GDM1 (cell line): ENCODE results near the gene VAT1L.

ENCODE experiments used
- DNase-seq: peaks from one replicate; lab custom pipeline; 2025; lab: John Stamatoyannopoulos, UW

VAT1L gene

DNA sequence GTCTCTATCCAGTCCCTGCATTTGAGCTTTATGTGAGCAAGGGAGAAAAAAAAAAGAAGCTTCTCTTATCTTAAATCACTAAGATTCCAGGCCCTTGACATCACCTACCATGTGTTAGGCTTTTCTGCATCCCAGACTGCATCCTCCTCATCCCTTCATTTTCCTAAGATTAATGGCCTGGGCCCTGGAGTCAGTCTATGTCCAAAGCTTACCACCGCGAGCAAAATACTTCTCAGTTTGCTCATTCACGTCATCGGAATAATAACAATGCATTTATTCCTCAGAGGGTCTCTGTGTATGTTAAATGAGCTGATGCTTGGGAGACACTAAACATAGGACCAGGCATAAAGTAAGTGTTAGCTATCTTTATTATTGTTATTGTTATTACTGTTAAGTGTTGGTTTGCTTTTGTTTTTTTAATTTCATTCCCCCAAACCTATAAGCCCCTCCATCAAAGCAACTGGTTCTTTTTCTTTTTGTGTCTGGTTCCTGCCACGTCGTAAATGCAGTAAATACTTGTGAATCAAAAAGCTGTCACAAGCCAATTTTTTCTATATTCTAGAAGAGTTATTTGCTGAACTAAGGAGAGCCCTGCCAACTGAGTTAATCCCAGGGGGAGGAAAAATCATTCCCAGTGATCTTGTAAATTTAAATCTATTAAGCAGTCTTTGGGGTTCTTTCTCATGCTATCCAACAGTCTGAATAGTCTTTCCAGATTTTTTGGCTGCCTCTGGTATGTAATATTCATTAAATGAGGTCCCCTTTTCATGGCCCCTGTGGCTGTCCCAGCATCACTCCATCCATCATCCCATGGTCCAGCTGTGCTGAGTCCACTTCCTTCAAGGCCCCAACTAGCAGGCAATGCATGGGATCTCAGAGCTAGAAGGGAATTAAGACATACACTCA, 46.5 kb downstream of the VAT1L start:
- DNase-seq, result no peak

DNA sequence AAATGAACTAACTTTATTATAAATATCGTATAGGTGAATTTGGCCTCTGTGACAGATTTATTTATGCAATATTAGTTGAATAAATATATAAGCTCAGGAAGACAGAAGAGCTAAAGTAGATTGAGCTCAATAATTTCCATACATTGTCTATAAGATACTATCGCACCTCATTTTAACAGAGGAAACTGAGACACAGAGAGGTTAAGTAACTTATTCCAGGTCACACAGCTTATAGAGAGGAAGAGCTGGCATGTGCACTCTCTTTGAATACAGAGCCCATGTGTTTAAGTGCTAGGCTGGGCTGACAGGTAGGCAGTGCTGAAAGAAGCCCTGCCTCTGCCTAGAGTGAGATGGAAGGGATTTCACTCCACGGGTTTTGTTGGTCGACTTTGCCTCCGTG, 48.4 kb downstream of the VAT1L start:
- DNase-seq, result no peak

DNA sequence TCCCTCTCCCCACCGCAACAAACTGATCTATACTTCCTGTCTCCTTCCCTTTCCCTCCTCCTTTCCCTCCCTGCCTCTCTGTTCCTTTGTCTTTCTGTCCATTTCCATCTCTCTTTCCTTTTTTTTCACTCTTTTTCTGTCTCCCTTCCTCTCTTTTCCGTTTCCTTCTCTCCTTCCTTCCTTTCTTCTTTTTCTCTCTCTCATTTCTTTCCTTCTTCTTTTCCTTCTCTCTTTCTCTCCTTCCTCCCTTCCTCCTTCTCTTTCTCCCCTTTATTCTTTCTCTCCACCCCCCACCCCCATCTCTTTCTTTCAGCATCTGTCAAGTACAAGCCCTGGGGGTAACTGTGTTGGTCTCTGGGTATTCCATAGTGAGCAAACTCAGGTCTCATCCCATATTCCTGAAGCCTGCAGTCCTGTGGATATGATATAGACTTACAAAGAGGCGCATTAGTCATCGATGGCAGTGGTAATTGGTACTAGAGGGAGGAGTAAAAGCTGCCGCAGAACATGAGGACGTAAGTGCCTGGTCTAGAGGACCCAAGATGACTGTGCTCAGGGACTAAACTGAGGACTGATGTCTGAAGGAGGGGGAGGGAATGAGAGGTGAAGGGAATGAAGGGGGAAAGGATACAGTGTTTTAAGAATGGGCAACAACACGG, 50.4 kb downstream of the VAT1L start:
- no peak for DNase-seq

DNA sequence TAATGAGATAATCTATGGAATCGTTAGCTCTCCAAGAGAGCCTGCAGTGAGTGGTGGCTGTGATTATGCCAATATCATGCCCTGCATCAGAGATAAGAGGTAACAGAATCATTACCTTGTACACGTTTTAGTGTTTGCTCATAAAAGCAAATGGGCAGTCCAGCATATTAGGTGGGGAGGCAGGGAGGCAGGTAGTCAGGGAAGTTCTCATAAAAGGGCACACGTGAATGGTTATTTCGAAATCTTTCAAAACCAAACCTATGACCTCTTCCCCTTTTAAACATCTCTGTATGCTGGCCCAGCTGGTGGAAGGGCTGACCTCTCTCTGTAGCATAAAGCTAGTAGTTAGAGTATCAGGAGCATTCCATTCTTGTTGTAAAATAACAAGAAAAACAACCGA, 51.7 kb downstream of the VAT1L start:
- no peak for DNase-seq

GRCh38 chr16:77840673-77841501, 52.5 kb downstream of the VAT1L start:
- no peak for DNase-seq

- no peak for DNase-seq
Measured at GRCh38 chr16:77841502-77841763, 53.1 kb downstream of the VAT1L start.

DNA sequence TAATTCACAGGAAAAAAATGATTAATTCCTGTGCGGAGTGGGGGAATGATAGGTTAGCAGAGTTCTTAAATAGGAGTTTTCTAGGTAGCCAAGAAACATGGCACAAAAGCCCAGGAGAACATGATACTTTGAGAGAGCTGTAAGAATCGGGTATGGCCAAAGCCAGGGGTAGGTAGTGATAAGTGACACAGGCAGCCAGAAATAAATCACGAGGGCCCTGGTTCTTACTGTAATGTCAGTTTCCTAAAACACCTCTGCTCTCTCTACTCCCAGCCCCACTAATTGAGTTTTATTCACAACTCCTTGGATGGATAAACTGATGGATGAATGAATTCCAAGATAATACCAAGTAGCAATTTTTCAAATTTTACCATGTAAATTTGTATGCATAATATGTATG, 54.1 kb downstream of the VAT1L start:
- DNase-seq, result no peak

DNA sequence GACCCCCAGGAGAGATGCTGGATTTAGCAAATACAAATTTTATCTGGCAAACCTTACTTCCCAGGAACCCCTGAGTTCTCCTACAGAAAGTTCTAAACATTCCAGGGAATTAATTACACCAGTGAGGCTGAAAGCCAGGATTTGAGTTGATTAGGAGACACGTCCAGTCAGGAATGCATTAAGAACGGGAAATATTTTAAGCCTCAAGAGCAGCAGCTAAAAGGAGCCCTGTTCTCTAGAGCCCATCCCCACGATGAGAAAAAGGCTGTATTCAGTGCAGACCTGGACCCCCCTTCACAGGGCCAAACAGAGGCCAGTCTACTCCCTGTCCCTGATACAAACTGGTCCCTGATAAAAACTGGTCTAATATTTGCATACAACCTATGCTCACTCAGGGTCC, 55.0 kb downstream of the VAT1L start:
- DNase-seq, result no peak

GRCh38 chr16:77844801-77845200, 56.4 kb downstream of the VAT1L start:
- DNase-seq, result no peak

- DNase-seq, result no peak
Measured at GRCh38 chr16:77849646-77850258, 61.4 kb downstream of the VAT1L start.

DNA sequence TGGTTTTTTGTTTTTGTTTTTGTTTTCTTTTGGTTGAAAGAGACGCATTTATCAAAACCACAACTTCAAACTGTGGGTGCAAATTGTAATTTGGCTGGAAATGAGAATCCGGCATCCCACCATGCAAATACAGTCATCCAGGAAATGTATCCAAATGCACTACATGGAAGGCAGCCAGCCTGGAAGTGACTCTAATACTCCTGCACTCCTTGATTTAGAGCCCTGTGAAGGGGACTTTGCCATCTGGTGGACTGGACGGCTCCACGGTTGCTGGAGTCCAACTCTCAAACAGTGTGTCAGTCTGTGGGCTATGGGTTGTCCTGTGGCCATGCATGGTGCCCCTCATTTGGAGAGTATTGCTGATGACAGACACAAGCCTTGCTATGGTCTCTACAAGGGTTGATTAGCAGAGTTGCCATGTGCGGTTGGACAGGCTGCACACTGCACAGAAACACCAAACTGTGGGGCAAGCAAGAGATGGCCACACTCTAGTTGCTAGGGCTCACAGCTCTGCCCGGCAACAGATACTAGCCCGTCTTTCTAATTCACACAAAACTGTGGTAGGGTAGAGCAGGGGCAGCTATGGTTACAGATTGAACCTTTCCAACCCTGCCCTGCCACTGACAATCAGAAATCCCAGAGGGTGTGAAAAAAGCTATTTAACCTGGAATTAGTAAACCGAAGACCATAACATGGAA, 62.4 kb downstream of the VAT1L start:
- no peak for DNase-seq

DNA sequence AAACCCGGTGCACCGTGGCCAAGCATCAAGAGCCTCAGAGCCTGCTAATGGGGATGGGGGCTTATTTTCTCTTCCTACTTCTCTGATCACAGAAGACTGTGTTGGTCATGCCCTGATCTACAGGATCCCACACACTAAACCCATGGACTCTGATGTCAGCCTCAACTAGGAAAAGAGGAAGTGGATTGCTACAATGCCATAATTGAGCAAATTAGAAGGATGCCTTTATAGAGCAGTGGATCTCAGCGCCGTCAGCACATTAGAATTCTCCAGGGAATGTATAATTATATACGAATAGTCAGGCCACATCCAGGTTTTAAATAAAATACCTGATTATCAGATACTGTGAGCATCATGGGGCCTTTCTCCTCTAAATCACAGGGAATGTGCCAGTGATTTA, 64.8 kb downstream of the VAT1L start:
- DNase-seq, result no peak

DNA sequence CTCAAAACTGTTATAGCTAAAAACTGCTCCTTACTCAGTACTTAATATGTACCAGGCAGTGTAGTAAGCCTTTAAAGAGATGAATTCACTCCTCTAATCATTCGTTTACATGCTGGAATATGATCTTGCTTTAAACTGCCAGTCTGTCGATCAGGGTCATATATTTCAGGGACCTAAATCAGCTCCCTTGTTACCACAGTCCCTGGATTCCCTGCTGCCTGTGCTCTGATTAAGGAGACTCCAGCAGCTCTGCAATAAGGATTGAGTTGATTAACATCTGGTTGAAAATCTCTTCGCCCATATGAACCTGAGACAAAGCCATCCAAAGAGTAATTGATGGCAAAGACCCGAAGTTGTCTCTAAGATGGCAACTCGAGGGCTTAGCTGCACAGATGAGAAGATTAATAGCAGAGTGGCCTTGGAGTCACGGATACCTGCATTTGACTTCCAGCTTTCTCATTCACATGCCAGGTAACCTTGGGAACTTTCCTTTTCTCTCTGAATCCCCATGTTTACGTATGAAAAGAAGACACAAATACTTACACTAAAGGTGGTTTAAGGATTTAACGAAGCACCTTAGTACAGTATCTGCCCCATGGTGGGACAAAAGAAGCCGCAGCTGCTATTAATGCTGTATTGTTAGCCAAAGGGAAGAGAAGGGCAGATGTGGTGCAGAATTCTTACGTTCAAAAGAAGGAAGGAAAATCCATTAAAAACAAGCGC, 68.2 kb downstream of the VAT1L start:
- DNase-seq, result no peak

DNA sequence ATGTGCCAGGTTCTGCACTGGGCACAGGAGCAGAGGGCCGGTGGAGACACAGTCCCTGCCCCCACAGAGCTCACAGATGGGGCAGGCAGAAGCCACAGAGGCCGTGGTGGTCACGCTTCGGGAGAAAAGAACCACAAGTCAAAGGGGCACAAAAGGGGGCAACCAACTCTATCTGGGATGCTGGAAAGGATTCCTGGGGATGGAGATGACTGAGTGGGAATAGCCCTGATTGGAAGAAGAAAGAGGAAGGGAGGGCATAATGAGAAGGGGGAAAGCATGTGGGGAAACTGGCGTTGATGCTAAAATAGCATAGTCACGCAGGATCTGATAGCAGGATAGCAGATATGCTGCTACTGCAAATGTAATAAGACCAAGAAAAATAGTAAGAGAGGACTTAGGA, 69.7 kb downstream of the VAT1L start:
- no peak for DNase-seq

DNA sequence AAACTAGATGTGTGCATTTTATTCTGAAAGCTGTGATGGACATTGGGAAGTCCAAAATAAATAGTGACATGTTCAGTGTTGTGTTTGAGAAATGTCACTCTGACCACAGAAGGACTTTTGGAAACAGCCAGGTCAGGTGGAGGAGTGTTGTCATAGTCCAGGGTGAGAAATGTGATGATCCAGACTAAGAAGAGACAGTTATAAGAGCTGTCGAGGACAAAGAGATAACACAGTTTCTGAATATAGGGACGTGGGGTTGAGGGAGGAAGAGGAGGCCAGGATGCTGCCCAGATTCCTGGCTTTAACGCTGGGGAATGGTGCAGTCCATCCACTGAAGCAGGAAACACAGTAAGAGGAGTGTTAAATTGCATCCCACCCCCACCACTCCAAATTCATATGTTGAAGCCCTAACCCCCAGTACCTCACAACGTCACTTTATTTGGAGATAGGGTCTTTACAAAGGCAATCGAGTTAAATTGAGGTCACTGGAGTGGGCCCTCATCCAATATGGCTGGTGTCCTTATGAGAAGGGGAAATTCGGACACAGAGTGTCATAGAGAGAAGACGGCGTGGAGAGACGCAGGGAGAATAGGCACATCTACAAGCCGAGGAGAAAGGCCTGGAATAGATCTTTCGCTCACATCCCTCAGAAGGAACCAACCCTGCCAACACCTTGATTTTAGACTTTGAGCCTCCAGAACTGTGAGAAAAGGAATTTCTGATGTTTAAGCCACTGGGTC, 71.3 kb downstream of the VAT1L start:
- no peak for DNase-seq

- no peak for DNase-seq
Measured at GRCh38 chr16:77860953-77861352, 72.6 kb downstream of the VAT1L start.

DNA sequence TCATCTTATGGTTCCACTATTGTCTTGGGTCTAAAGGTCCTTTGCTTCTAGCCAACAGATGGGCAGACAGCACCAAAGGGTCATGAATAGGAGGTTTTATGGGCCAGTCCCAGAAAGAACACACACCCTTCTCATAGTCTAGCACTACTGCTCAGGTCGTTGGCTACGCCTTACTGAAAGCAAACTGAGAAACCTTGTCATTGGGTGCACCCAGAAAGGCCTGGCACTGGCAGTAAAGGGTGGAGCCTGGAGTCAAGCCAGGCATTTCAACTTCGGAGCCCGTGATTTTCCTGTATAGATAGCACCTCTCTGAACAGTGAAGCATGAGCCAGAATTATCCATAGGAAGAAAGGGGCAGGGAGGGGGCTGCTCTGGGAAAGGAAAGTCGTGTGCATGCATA, 74.9 kb downstream of the VAT1L start:
- DNase-seq, result no peak

GRCh38 chr16:77866752-77867151, 78.4 kb downstream of the VAT1L start:
- DNase-seq, result no peak

- DNase-seq, result no peak
Measured at GRCh38 chr16:77868052-77868451, 79.7 kb downstream of the VAT1L start.

DNA sequence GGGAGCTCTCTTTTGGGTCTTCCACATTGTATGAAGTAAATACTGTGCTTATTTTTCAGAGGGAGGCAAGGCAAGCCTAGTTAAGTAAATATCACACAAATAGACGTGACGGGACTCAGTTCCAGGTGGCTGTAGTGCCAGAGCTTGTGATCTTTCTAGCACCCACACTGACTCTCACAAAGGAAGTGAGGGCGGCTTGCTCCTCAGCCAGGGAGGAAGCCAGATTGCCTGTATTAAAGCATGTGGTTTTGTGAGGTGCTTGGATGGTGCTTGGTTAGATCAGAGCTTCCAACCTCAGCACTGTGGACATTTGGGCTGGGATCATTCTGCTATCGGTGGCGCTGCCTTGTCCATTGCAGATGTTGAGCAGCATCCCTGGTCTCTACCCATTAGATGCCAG, 80.1 kb downstream of the VAT1L start:
- no peak for DNase-seq
